A673 (cell line): ENCODE data around the gene PDE6C. TPM values are rescaled to one million over a fixed set of nuclear protein-coding genes. Genes with fewer than 3 reads are reported as not detected.

ENCODE experiments used
- BruUV-seq: library from RNA; stranded (reverse); fragments of 400-500 nt; replicated peaks from 2 replicates; lab custom pipeline; 2021; lab: Mats Ljungman, UMichigan
- CTCF ChIA-PET: fragments of 300-600 bp; sonication (Branson Sonifier 250); formaldehyde crosslinking; loops from one replicate; lab custom pipeline; 2022; ENCODE audit warnings: antibody characterized with exemption; lab: Charles Lee
- POLR2A ChIA-PET: fragments of 300-600 bp; sonication (Branson Sonifier 250); formaldehyde crosslinking; loops from one replicate; lab custom pipeline; 2022; ENCODE audit warnings: antibody characterized with exemption; ENCODE audit not compliant: low non-redundant PET; lab: Charles Lee
- DNase-seq: peaks from one replicate; pipeline ENCODE4 v3.0.0-alpha.2; 2015; ENCODE audit warnings: low spot score
- H3K27ac ChIP-seq: fragments of 200-600 bp; sonication (generic); 2 replicates; pipeline ENCODE4 v1.5.1; 2016; ENCODE audit warnings: mixed run types, low read depth, mild to moderate bottlenecking, mixed read lengths, antibody characterized with exemption, low read length; ENCODE audit not compliant: poor library complexity, severe bottlenecking
- H3K27me3 ChIP-seq: fragments of 200-600 bp; sonication (generic); replicated peaks from 2 replicates; pipeline ENCODE4 v1.6.1; 2017; ENCODE audit warnings: mixed run types, low read depth, mild to moderate bottlenecking, mixed read lengths, antibody characterized with exemption, low read length; ENCODE audit not compliant: insufficient read depth, poor library complexity
- H3K36me3 ChIP-seq: fragments of 200-600 bp; sonication (generic); 2 replicates; pipeline ENCODE4 v1.6.1; 2016; ENCODE audit warnings: mixed run types, mild to moderate bottlenecking, mixed read lengths, antibody characterized with exemption, low read length; ENCODE audit not compliant: insufficient read depth, poor library complexity, severe bottlenecking
- H3K4me1 ChIP-seq: fragments of 200-600 bp; sonication (generic); 2 replicates; pipeline ENCODE4 v1.6.1; 2017; ENCODE audit warnings: mixed run types, mild to moderate bottlenecking, mixed read lengths, antibody characterized with exemption, low read length; ENCODE audit not compliant: insufficient read depth, poor library complexity, severe bottlenecking
- H3K4me3 ChIP-seq: fragments of 200-600 bp; sonication (generic); 2 replicates; pipeline ENCODE4 v1.5.1; 2016; ENCODE audit warnings: low read depth, mixed run types, mild to moderate bottlenecking, mixed read lengths, low read length; ENCODE audit not compliant: poor library complexity, severe bottlenecking
- H3K9me3 ChIP-seq: fragments of 200-600 bp; sonication (generic); 2 replicates; pipeline ENCODE4 v1.6.1; 2016; ENCODE audit warnings: mixed run types, low read depth, mild to moderate bottlenecking, mixed read lengths, antibody characterized with exemption, low read length; ENCODE audit not compliant: poor library complexity, severe bottlenecking
- CTCF ChIP-seq: fragments of 300-800, 200-600 bp; sonication (generic); conservative IDR thresholded peaks from 2 replicates; pipeline ENCODE4 v1.5.1; 2017; ENCODE audit warnings: low read depth, mild to moderate bottlenecking, antibody characterized with exemption, low read length, moderate library complexity, mixed read lengths
- EZH2 ChIP-seq: fragments of 200-600 bp; sonication (generic); IDR thresholded peaks from 2 replicates; pipeline ENCODE4 v1.6.1; 2017; ENCODE audit warnings: borderline replicate concordance, low read depth, mild to moderate bottlenecking, mixed read lengths, antibody characterized with exemption, low read length; ENCODE audit not compliant: poor library complexity, severe bottlenecking
- intact Hi-C: fragments of 100-400 bp; cut with micrococcal nuclease; formaldehyde crosslinking; loops from one replicate; pipeline ENCODE4 v1.10.0; 2022; ENCODE audit not compliant: unreplicated experiment
- total RNA-seq: library from RNA; stranded (reverse); gene quantifications from 2 replicates; pipeline ENCODE4 v1.2.3, GENCODE V29; 2021

Gene PDE6C
- total RNA-seq, 1 experiment from 2014 or later = not detected

- Histone ChIP-seq H3K36me3 (no peaks in the 10 kb centered on the region), H3K4me1 (no peaks in the 10 kb centered on the region), H3K27ac (no peak overlapping the region), H3K9me3 (no peaks in the 10 kb centered on the region), H3K27me3 (no peaks in the 10 kb centered on the region), H3K4me3 (no peak overlapping the region)
- no TSS peak for BruUV-seq
- DNase-seq = no peak
- TF ChIP-seq CTCF = no peak
- TF ChIP-seq EZH2 = no peak
- ChIA-PET CTCF (no interaction called here), POLR2A (no interaction called here)
- intact Hi-C loops = no loop called here
Observed at GRCh38 chr10:93652857-93653256, 40.5 kb downstream of the PDE6C start.

GRCh38 chr10:93654201-93654600 lies 41.9 kb downstream of the PDE6C start:
- ChIA-PET CTCF (no interaction called here), POLR2A (no interaction called here)
- TF ChIP-seq EZH2 (no peak), CTCF (no peak)
- no peaks in the 10 kb centered on the region for H3K36me3 ChIP-seq
- no peaks in the 10 kb centered on the region for H3K4me1 ChIP-seq
- no peaks in the 10 kb centered on the region for H3K9me3 ChIP-seq
- BruUV-seq = no TSS peak
- H3K27ac ChIP-seq = no peak overlapping the region
- intact Hi-C loops = no loop called here
- no peaks in the 10 kb centered on the region for H3K27me3 ChIP-seq
- DNase-seq = no peak
- H3K4me3 ChIP-seq = no peak overlapping the region

GRCh38 chr10:93656155-93656554 lies 43.8 kb downstream of the PDE6C start:
- H3K4me3 ChIP-seq = no peak overlapping the region
- no peaks in the 10 kb centered on the region for H3K36me3 ChIP-seq
- DNase-seq = no peak
- ChIA-PET CTCF (no interaction called here), POLR2A (no interaction called here)
- no peaks in the 10 kb centered on the region for H3K9me3 ChIP-seq
- H3K27ac ChIP-seq = no peak overlapping the region
- no peaks in the 10 kb centered on the region for H3K4me1 ChIP-seq
- no peaks in the 10 kb centered on the region for H3K27me3 ChIP-seq
- BruUV-seq = no TSS peak
- intact Hi-C loops = no loop called here
- TF ChIP-seq EZH2 = no peak
- TF ChIP-seq CTCF = no peak
